HG03280 (cell line): ENCODE measurements around the gene SDK2.

Source experiments
- ATAC-seq: cut with Tn5 transposase; IDR thresholded peaks from one replicate; pipeline ENCODE4 v1.9.1; 2021; ENCODE audit warnings: mild to moderate bottlenecking, moderate library complexity; ENCODE audit not compliant: unreplicated experiment

Gene SDK2

GRCh38 chr17:73397278-73397826 is 246.9 kb downstream of the SDK2 start:
- no peak for ATAC-seq

- ATAC-seq: no peak
Observed at GRCh38 chr17:73396431-73397277, 247.6 kb downstream of the SDK2 start.

GRCh38 chr17:73394512-73395450 is 249.5 kb downstream of the SDK2 start:
- no peak for ATAC-seq

- no peak for ATAC-seq
Observed at GRCh38 chr17:73393962-73394361, 250.3 kb downstream of the SDK2 start.

- no peak for ATAC-seq
Observed at GRCh38 chr17:73393381-73393780, 250.9 kb downstream of the SDK2 start.

- ATAC-seq: no peak
Observed at GRCh38 chr17:73391331-73392265, 252.6 kb downstream of the SDK2 start.

GRCh38 chr17:73390851-73391250 is 253.4 kb downstream of the SDK2 start:
- ATAC-seq: no peak

- ATAC-seq: no peak
Observed at GRCh38 chr17:73390221-73390620, 254.0 kb downstream of the SDK2 start.

- ATAC-seq: no peak
Observed at GRCh38 chr17:73389411-73389810, 254.8 kb downstream of the SDK2 start.

GRCh38 chr17:73388578-73388905 is 255.7 kb downstream of the SDK2 start:
- no peak for ATAC-seq

GRCh38 chr17:73387746-73388577 is 256.3 kb downstream of the SDK2 start:
- ATAC-seq: no peak

GRCh38 chr17:73386561-73386960 is 257.7 kb downstream of the SDK2 start:
- ATAC-seq: no peak

GRCh38 chr17:73384926-73385325 is 259.3 kb downstream of the SDK2 start:
- ATAC-seq: no peak

GRCh38 chr17:73380439-73381106 is 263.7 kb downstream of the SDK2 start:
- no peak for ATAC-seq

GRCh38 chr17:73379826-73380225 is 264.4 kb downstream of the SDK2 start:
- ATAC-seq: no peak

GRCh38 chr17:73378974-73379470 is 265.2 kb downstream of the SDK2 start:
- ATAC-seq: no peak

- ATAC-seq: no peak
Observed at GRCh38 chr17:73376636-73377035, 267.6 kb downstream of the SDK2 start.

- ATAC-seq: no peak
Observed at GRCh38 chr17:73376152-73376551, 268.1 kb downstream of the SDK2 start.

GRCh38 chr17:73371836-73372235 is 272.4 kb downstream of the SDK2 start:
- no peak for ATAC-seq
